GM18507 (cell line): ENCODE measurements around the gene VPS13D.
"Not testable (repeated sequence)": the region's sequence is repeated elsewhere in the genome, so short reads cannot be mapped to it uniquely, and the experiment has no call there.

Experiments
- DNase-seq: peaks from one replicate; pipeline ENCODE4 v3.0.0; 2011; ENCODE audit warnings: low read depth; ENCODE audit not compliant: insufficient read length; ENCODE audit errors: extremely low spot score
- FAIRE-seq: peaks from 2 replicates; lab custom pipeline; 2011; peaks lifted over from hg19 to GRCh38; lab: Jason Lieb, UNC

VPS13D gene

GRCh38 chr1:12537294-12537693 lies 307.5 kb downstream of the VPS13D start:
- FAIRE-seq (no peak), DNase-seq (no peak)

- DNase-seq (no peak), FAIRE-seq (no peak)
Observed at GRCh38 chr1:12537906-12538461, 308.2 kb downstream of the VPS13D start.

- not testable (repeated sequence) for FAIRE-seq, DNase-seq
Observed at GRCh38 chr1:12538536-12538935, 308.7 kb downstream of the VPS13D start.

GRCh38 chr1:12539320-12539704 lies 309.5 kb downstream of the VPS13D start:
- FAIRE-seq (no peak), DNase-seq (no peak)

- FAIRE-seq (no peak), DNase-seq (no peak)
Observed at GRCh38 chr1:12539705-12540579, 310.1 kb downstream of the VPS13D start.

GRCh38 chr1:12540580-12541273 lies 310.9 kb downstream of the VPS13D start:
- FAIRE-seq (no peak), DNase-seq (no peak)

- DNase-seq = no peak
- FAIRE-seq = no peak
Observed at GRCh38 chr1:12541274-12542137, 311.7 kb downstream of the VPS13D start.

- no peak for FAIRE-seq
- no peak for DNase-seq
Observed at GRCh38 chr1:12542138-12542465, 312.3 kb downstream of the VPS13D start.

GRCh38 chr1:12542616-12543592 lies 313.1 kb downstream of the VPS13D start:
- FAIRE-seq (no peak), DNase-seq (no peak)

- no peak for FAIRE-seq
Observed at GRCh38 chr1:12543740-12544154, 313.9 kb downstream of the VPS13D start.

GRCh38 chr1:12544357-12544756 lies 314.5 kb downstream of the VPS13D start:
- FAIRE-seq (no peak), DNase-seq (no peak)

More at GRCh38 chr1:12543740-12544154, 313.9 kb downstream of the VPS13D start:
- no peak for DNase-seq

GRCh38 chr1:12544992-12545391 lies 315.2 kb downstream of the VPS13D start:
- FAIRE-seq (no peak), DNase-seq (no peak)

- FAIRE-seq = no peak
- DNase-seq = no peak
Observed at GRCh38 chr1:12546771-12547585, 317.1 kb downstream of the VPS13D start.

- no peak for FAIRE-seq
- no peak for DNase-seq
Observed at GRCh38 chr1:12547586-12548225, 317.9 kb downstream of the VPS13D start.

- no peak for FAIRE-seq
Observed at GRCh38 chr1:12548279-12548972, 318.6 kb downstream of the VPS13D start.

GRCh38 chr1:12548973-12549459 lies 319.2 kb downstream of the VPS13D start:
- DNase-seq (no peak), FAIRE-seq (no peak)

More at GRCh38 chr1:12548279-12548972, 318.6 kb downstream of the VPS13D start:
- no peak for DNase-seq
